Measurements from ENCODE around the gene RGS7BP.

DNA sequence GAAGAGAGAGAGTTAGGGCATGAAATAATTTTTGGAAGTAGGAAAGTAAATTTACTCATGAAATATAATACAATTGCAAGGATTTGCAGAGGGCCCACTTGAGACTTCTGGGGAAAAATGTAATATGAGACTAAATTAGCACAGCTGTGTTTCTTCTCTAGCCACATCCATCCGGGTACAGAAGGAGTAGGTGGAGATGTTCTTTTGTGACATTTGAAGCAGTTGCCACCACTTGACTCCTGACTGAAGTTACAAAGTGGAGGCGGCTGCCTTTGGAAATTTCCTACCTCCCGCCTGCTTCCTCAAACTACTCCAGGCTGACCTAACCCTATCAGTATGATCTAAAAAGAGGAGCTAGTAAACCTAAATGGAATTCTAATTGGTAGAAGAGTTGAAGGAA lies 126.4 kb downstream of the RGS7BP start:
- TF ChIP-seq, protein P1, sequence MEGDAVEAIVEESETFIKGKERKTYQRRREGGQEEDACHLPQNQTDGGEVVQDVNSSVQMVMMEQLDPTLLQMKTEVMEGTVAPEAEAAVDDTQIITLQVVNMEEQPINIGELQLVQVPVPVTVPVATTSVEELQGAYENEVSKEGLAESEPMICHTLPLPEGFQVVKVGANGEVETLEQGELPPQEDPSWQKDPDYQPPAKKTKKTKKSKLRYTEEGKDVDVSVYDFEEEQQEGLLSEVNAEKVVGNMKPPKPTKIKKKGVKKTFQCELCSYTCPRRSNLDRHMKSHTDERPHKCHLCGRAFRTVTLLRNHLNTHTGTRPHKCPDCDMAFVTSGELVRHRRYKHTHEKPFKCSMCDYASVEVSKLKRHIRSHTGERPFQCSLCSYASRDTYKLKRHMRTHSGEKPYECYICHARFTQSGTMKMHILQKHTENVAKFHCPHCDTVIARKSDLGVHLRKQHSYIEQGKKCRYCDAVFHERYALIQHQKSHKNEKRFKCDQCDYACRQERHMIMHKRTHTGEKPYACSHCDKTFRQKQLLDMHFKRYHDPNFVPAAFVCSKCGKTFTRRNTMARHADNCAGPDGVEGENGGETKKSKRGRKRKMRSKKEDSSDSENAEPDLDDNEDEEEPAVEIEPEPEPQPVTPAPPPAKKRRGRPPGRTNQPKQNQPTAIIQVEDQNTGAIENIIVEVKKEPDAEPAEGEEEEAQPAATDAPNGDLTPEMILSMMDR (IDR thresholded peaks at IDR 0.05): no peak
- no peak for TF ChIP-seq POLR2A (IDR thresholded peaks at IDR 0.05)
